CD4-positive, alpha-beta T cell treated with Interleukin-4 for 1 hour (primary cell): Measurements from ENCODE around the gene TRIM37.
A peak's percentile ranks its signal among the peaks of the same experiment; 100 is the strongest.
"Not testable (repeated sequence)": the region's sequence is repeated elsewhere in the genome, so short reads cannot be mapped to it uniquely, and the experiment has no call there.

Experiments used
- DNase-seq, 2 donors: peaks; one replicate each; pipeline ENCODE4 v3.0.0-alpha.2; 2020 to 2022

TRIM37 gene

GRCh38 chr17:58985971-58986370, 120.7 kb downstream of the TRIM37 start:
- DNase-seq: no peak

DNA sequence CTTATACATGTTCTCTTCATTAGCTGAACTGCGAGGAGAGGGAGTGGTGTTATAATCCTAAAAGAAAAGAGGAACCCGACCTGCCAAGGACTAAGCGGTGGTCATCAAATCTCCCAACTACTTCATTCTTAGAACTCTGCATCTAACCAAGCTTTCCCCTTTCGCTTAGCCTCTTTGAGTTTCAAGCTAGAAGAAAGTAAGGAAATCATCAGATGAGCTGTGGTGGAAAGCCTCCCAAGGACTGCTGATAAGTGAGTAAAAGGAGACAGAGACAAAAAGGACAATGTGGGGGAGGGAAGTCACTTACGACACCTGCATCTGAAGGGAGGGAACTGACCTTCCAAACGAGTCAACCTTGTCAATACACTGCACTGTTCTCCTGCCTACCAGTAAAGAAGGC, 121.3 kb downstream of the TRIM37 start:
- DNase-seq: no peak

GRCh38 chr17:58982626-58983025, 124.1 kb downstream of the TRIM37 start:
- DNase-seq: no peak

DNA sequence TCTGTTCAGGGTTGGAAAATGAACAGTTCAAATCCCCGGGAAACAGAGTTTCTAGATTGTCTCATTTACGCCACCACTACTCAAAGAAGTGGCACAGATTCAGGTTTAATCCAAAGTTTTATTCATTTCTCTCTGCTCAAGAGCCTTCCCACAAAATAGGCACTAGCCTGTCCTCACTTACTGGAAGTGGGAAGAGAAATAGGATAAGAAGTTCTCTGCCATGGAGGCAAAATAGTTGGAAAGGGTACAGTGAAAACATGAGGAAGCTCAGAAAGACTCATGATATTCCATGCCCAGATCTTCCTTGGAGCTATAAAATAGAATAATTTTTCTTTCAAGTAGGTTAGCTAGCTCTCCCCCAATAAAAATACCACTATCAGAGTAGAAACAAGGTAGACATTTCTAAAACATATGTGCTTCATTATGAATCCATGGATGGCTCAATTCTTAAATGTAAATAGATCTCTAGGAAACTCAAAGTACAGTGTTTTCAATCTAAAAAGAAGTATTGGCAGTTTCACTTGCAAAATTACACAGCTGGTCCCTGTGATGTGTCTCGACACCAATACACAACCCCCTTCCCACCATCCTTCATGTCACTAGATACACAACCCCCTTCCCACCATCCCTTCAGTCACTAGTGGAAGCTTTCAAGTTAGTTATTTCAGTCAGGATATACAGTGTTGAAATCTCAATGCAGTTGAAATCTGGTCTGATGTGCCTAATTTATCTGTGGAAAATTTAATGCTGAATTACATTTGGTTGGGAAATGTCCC, 125.8 kb downstream of the TRIM37 start:
- DNase-seq: no peak

DNA sequence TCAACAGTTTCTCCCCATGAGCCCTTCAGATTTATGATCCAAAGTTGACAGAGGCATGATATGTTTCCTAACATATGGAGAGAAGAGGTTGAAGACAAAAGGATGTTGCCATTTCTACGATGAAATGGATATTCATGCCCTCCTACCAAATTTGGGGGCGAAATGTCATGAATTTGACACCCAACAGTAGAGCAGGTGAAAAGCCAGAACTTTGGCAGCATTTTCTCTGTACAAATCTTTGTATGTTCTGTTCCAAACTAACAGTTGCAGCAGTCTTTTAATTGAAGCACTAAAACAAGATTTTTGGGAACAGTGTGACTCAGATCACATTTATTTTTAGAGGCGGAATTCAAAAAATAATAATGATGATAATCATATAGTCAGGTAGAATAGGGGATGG, 130.1 kb downstream of the TRIM37 start:
- no peak for DNase-seq

DNA sequence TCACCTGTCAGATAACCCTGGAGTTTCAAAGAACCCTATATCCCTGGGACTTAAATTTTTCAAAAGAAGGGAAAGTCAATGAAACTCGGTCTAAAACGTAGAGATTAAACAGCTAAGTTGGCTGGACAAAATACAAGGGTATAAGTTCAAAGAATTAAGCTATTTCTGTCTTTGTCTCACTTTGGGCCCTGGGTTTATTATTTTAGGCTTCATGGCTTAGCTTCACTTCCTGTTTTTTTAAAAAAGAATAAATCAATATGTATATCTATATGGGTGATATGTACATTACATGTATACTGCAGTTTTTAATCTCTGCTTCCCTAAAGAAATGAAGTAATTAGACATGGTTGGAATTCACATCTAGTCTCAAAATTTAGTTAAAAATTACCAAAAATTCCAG, 132.3 kb downstream of the TRIM37 start:
- no peak for DNase-seq

GRCh38 chr17:58970609-58971450, 135.8 kb downstream of the TRIM37 start:
- no peak for DNase-seq

DNA sequence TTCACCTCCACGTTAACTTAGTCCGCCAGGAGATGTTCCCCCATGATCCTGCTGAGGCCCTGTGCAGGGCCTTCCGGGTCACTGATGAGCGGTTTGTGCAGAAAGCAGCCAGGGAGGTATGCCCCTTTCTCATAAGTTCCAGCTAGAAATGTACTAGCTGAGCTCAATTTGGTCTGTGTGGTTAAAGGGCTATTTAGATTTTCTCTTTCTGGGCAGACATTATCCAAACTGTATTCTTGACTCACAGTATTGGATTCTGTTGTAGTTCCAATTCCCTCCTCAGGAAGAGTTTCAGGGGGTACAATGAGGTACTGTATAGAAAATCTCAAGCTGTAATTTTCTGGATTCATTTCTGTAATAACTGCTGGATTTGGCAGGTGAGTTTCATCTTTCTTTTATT, 137.1 kb downstream of the TRIM37 start:
- no peak for DNase-seq

- no peak for DNase-seq
Observed at GRCh38 chr17:58969156-58969555, 137.5 kb downstream of the TRIM37 start.

DNA sequence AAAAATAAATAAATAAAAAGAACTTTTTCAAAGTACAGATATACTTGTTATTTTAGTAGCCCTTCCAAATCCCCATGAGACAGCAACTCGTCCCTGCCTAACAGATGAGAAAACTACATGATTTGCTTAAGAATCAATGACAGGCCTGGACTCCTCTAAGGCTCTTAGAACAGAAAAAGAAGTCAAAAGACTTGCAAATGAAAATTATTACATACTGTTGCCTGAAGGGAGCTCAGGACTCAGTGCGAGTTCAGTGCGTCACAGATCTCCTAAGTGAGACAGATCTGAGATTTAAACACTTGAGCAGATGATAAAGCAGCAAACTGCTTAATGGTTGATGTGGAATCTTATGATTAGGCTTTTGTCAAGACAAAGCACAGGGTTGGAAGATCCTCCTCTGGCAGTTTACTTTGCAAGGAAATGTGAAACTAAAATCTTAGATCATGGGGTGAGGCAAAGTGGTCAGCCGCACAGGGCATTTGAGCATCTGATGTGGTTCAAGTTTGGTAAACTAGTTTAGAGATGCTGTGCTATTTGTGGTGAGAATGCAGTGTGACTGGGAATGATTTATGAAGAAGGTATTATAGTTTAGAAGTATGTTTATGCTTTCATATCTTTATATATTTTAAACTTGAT, 138.1 kb downstream of the TRIM37 start:
- peak in 1 of 2 donors; percentile 2 for DNase-seq

- DNase-seq: no peak
Observed at GRCh38 chr17:58966208-58966607, 140.5 kb downstream of the TRIM37 start.

- DNase-seq: no peak
Observed at GRCh38 chr17:58965221-58965620, 141.5 kb downstream of the TRIM37 start.

GRCh38 chr17:58960068-58960467, 146.6 kb downstream of the TRIM37 start:
- no peak for DNase-seq

GRCh38 chr17:58957725-58958073, 149.0 kb downstream of the TRIM37 start:
- not testable (repeated sequence) for DNase-seq

DNA sequence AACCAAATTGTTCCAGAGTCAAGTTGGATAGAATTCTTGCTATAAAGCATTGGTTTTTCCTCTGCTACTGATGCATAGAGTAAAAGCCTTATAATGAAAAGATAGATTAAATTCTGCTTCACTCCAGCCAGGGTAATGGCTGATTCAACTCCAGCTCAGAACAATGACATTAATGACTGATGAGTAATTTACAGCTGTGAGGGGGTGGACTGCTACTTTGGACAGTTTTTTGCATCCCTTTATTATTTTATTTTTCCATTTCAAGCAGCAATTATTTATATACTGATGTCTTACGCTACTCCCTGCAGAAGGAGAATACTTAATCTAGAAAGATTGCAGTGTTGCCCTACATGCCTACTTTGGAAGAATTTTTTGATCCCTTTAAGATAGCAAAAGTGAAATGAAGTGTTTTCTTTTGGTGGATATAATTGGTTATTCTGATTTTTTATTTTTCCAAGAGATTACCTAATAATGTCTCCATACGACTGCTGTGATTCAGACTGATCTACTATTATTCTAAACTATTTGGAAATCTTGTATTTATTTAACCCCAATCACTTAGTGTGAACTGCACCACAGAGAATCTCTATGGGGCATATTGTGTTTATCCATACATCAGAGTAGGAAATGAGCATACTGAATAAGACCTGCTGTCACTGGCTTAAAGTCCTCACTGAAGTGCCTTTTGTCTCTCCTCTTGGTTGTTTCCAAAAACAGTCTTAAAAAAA, 149.5 kb downstream of the TRIM37 start:
- DNase-seq: no peak

DNA sequence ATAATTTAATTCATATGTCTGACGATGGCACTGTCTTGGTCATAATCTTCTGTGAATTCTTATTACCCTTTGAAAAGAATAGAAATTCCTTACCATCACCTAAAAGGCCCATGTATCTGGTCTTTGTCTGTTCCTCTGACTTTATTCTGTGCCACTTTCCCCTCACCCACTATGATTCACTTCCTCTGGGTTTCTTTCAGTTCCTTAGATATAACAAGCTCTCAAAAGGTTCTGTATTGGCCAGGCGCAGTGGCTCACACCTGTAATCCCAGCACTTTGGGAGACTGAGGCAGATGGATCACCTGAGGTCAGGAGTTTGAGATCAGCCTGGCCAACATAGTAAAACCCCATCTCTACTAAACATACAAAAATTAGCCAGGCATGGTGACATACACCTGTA, 152.3 kb downstream of the TRIM37 start:
- DNase-seq: not testable (repeated sequence)

DNA sequence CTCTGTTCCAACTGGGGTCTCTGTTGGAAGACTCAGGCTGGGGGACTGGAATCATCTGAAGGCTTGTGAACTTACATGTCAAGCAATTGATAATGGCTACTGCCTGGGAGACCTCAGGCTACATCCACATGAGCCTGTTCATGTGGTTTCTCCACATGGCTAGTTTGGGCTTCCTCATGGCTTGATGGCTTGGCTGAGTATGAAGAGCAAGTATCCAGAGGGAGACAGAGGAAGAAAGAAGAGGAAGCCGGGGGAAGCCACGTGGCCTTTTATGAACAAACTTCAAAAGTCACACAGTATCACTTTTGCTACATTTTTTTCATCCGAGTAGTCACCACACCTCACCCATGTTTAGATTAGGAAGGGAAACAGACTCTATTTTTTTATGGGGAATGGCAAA, 158.9 kb downstream of the TRIM37 start:
- no peak for DNase-seq

DNA sequence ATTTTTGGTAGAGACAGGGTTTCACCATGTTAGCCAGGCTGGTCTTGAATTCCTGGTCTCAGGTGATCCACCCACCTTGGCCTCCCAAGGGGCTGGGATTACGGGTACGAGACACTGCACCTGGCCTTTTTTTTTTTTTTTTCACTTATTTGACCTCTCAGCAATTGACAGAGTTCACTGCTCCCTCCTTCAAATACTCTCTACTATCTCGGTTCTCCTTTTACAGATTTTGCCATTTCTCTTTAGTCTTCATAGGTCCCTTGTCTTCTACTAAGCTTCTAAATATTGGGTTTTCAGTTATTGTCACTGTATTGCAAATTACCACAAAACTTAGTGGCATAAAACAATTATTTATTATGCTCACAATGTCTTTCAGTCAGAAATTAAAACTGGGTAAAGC, 159.3 kb downstream of the TRIM37 start:
- DNase-seq: no peak

DNA sequence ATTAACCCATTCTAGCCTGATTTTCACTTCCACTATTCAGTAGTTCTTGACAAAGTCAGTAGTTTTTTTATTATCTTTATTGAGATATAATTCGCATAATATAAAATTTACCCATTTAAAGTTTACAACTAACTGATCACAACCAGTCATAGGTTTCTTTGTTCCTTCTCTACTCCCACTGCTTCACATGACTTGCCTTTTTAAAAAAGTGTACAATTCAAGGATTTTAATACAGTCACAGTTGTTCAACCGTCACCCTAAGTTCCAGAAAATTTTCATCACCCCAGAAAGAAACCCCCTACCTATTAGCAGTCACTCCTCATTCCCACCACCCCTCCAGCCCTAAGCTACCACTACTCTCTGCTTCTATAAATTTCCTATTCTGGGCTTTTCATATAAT, 162.5 kb downstream of the TRIM37 start:
- DNase-seq: no peak

DNA sequence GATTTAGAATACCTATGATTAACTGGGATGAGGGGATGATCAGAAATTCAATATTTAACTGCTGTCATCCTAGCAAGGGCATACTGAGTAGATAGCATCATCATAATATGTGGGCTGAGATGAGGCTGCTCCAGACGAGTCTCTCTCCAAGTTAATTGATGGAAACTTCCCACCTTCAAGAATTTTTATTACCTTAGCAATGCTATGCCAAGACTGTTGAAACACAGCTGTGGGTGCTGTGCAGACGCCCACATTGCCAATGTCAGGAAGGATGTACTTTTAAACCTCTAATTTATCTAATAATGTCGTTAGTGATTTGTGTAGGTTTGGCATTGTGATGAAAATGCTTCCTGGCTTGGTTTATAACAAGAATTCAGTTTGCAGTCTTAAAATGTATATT, 170.4 kb downstream of the TRIM37 start:
- no peak for DNase-seq

GRCh38 chr17:58932956-58933355, 173.7 kb downstream of the TRIM37 start:
- DNase-seq: no peak
